ENCODE measurements around the gene MPG.
"Not testable (repeated sequence)": the region's sequence is repeated elsewhere in the genome, so short reads cannot be mapped to it uniquely, and the experiment has no call there.

GRCh38 chr16:38206-38605 lies 39.8 kb upstream of the MPG start:
- not testable (repeated sequence) for TF ChIP-seq CTCF (conservative IDR thresholded peaks at IDR 0.05; ENCODE audit: low read length); EZH2phosphoT487 (IDR thresholded peaks at IDR 0.05; ENCODE audit: borderline replicate concordance, low read depth, low read length)
